Right hindlimb (tissue), 1 donor: ENCODE data around the gene FOXI2.

Experiments
- DNase-seq: peaks from one replicate; pipeline ENCODE4 v3.0.0-alpha.2; 2018

FOXI2 gene

DNA sequence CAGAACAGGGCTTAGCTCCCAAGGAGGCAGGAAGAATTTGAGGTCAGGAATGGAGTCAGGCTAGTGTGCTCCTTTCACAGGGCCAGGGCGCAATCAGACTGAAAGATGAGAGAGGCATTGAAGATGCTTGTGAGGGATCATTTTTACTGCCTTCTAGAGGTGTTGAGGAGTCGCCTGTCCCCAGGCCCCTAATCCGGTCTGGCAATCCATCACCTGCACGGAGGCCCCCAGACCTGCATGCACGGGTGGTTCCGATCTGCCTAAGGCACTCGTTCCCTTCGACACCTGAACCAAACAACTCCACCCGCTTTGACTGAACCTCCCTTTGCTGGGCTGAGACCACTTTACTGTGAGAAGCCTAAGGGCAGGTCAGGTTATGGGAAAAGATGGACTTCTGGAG lies 8.0 kb downstream of the FOXI2 start:
- DNase-seq, result no peak

DNA sequence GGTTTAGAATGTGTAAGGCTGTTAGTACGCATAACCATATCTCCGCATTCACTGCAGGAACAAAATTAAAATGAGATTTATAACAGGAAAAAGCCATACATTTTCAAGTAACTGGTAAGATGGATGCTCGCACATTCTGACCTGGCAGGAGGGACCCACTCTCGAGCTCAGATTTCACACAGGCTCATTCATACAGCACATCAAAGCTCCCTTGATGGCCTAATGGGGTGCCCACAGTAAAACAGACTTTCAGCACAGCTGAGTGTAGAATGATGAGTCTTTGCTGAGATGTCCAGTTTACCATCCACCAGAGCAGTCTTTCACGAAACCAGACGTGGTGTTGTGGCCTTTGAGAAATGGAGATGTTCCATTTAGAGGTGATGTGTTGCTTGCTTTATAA lies 8.9 kb downstream of the FOXI2 start:
- DNase-seq, result no peak

DNA sequence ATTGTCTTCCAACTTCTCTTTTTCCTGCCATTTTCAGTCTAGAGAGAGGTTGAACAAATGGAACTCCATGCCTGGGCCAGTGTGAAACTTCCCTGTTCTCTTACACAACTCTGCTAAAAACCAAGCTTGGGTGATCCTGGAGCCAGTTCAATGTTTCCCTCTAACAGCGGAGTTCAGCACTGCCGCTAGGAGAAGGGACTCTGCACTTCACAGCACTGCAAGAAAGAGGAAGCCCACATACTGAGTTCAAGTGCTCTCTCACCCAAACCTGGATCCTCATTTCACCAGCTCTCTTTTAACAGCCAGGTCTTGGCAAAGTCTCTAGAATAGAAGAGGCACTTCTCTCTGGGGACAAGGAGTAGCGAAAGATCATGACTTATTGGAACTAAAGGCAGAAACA lies 18.8 kb downstream of the FOXI2 start:
- no peak for DNase-seq

DNA sequence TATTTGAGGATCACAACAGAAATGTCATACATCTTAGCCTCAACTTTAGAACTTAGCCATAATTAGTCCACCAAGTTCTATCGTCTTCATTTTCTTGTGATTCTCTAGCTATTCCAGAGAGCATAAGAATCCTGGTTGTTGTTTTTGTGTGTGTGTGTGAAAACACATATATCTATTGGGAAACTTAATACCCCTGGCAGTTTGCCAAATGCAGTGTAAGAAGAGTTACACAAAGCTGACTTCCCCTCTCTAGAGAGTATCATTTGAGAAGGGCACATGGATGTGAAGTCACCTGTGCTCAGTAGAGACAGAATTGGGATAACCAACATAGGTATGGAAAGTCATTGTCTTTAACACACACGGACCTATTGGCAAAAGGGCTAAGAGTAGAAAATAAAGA lies 19.3 kb downstream of the FOXI2 start:
- DNase-seq, result no peak

DNA sequence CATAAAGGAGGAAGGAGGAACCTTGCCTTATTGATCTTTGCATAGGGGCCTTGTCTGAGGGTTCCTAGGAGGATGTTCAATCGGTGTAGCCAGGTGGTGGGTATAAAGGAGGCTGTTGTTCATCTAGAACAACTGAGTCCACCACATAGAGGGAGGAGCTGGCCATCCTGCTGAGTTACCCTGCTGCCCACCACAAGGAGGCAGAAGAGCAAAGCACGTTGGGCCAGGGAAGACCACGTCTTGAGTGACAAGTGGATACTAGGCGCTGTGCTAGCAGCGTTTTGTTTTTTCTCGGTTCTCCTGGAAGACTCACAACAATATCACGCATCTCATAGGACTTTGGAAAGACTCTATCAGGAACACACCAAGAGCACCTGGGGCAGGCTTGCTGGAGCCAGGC lies 20.0 kb downstream of the FOXI2 start:
- no peak for DNase-seq

DNA sequence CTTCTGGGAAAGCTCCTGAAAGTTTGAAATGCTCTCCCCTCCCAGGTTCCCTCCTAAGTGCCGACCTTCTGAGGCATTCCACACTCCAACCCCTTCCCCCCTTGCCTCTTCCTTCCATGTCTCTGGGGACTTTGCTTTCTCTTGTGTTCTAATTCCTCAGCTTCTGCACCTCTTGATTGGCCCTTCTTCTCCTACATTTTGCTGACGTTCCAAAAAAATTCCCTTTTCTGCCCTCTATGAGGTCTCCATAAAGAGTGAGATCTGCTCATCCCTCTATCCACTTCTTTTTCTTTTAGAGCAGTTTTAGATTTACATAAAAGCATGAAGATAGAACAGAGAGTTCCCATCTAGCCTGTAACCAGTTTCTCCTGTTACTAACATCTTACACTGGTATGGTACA lies 22.3 kb downstream of the FOXI2 start:
- no peak for DNase-seq

DNA sequence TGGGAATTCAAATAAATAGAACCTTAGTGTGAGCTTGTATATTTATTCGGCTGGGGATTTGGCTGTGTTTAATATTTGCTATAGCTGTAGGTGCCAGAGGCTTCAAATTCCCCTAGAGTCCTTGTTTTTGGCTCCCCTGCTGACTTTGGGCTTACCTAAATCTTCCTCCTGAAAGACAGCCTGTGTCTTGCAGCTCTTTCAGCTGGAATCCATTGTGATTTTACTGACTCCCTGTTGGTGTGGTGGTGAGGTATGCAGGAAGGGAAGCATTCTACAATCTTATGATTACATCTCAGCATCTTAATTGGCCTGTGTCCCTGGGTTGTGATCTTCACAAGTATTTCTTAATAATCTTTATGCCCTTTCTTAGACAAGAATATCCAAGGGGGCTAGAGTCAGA lies 25.9 kb downstream of the FOXI2 start:
- no peak for DNase-seq

DNA sequence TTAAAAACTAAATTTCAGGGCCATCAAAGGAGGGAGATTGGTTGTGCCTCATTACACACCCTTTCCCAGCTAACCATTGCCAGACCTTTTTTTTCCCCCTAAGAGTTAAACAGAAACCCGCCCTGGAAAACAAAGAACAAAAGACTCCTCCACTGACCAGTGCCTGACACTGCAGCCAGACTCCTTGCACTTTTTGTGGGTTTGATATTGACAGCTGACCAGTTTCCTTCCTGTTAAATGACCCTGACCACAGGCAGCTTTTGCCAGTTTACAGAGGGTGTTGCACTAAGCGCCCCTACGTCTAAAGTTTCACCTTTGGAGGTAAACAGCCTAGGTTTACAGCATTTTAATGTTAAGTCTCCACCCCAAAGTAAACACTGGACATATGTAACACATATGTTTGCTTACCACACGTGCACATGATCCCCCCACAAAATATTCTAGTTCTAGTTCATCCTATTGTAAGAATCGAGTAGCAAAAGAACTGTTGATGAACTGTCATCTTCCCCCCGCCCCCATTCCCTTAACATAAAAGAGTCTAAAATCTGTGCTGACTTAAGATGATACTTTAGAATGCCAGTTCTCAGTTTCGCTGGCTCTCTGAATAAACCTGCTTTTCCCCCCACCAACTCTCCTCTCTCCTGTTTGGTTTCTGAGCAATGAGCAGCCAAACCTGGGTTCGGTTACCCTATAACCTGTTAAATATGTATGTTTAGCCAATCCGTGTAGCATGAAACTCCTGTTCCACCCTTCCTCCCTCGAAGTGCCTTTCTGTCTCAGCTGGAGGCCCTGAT lies 38.0 kb downstream of the FOXI2 start:
- DNase-seq, result no peak

DNA sequence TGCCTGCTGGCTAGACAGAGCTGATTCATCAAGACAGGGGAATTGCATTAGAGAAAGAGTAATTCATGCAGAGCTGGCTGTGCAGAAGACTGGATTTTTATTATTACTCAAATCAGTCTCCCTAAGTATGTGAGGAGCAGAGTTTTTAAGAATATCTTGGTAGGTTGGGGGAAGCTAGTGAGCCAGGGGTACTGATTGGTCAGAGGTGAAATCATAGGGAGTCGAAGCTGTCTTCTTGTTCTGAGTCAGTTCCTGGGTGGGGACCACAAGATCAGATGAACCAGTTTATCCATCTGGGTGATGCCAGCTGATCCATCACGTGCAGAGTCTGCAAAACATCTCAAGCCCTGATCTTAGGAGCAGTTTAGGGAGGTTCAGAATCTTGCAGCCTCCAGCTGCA lies 39.8 kb downstream of the FOXI2 start:
- no peak for DNase-seq

DNA sequence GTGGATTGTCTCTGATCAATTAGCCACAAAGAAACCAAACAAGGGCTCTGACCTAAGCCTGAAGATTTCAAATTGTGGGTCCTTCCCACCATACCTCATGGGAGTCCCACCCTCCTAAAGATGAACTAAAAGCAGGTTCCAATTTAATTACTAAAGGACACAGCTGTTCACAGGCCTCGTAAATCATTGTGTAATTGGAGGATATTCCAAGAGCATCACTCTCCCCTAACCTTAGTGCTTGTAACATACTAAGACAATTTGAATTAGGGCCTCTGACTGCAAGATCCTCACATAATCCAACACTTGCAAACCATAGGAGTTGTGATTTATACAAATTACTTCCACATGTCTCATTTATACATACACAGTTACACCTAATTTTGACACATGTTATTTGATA lies 44.4 kb downstream of the FOXI2 start:
- no peak for DNase-seq

DNA sequence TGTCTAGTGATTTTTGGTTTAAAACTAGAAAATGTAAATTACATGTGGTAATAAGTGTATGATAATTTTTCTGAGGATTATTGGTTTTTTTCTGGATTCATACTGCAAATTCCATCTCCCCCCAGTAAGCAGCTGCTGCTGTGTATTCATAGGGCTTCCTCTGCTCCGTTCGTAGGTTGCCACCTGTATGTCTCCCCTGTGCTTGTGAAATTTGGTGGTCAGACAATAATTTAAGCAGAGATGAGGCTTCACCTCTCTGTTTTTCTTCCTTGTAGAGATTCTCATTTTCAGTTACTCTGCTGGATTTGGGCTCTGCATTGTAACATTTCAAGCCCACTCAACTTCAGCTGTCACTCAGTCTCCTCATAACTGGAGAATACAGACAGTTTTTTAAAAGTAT lies 50.9 kb downstream of the FOXI2 start:
- no peak for DNase-seq

DNA sequence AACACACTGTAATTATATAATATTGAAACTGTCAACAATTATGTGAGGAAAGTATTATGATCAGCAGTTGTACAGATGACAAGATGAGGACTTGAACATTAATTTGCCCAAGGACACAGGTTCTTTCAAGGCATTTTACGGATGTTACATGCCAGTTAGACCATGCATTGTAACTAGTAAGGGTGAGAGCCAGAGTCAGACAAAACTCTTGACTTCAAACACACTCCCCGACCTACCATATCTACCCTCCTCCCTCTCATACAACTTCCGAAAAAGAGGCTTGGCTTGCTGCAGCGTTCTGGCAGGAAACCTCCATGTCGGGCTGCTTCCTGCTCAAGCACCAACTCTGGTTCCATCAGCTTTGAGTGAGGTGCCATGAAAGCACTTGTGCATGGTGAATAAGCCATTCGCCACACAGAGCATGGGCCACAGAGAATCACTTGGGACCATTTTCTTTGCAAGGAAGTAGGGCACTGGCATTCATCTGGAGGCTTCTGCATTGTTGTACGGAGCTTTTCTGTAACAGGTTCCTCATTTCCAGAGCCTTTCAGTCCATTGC lies 53.2 kb downstream of the FOXI2 start:
- no peak for DNase-seq
